M059J (cell line): Measurements from ENCODE around the gene CFAP57. TPM values are rescaled to one million over a fixed set of nuclear protein-coding genes. Genes with fewer than 3 reads are reported as not detected.
"Not testable (repeated sequence)": the region's sequence is repeated elsewhere in the genome, so short reads cannot be mapped to it uniquely, and the experiment has no call there.

Experiments
- DNase-seq: peaks from one replicate; pipeline ENCODE4 v3.0.0-alpha.2; 2012; ENCODE audit warnings: low read depth
- total RNA-seq: library from RNA; depleted of rRNA; stranded (reverse); fragments of >200 nt; shearing (Covaris generic); gene quantifications from 2 replicates; pipeline ENCODE4 v1.2.3, GENCODE V29; 2014; rRNA removed

Gene CFAP57
- 0.67 TPM in 1 of 2 replicates, not detected in the other for total RNA-seq

GRCh38 chr1:43171876-43172526 lies at the start of gene CFAP57, which contains the start of gene EBNA1BP2:
Gene CFAP57 (plus strand): TSS chr1:43172330. CDS start chr1:43172754, 424 bp downstream.
Gene EBNA1BP2 (minus strand): TSS chr1:43172290. CDS start chr1:43172118, 172 bp downstream.
- DNase-seq, result peak; percentile 95

- DNase-seq, result no peak
These were observed 49.1 kb upstream of the CFAP57 start for GRCh38 chr1:43123031-43123430.

DNA sequence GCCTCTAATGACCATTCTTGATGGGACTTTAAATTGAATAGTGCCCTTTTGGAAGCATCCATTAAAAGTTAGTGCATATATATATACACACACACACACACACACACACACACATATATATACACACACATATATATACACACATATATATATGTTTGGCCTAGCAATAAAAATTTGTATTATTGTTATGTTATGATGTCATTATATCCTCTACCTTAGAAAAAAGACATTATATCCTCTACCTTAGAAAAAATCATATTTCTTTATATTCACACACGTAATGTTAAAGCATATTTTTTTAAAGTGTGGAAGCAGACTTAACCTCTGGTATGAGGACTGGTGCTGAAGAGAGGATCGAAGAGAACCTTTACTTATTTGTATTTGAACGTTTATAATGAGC lies 43.3 kb upstream of the CFAP57 start:
- no peak for DNase-seq

- DNase-seq, result no peak
These were observed 42.7 kb upstream of the CFAP57 start for GRCh38 chr1:43129426-43129825.

- no peak for DNase-seq
These were observed 38.1 kb upstream of the CFAP57 start for GRCh38 chr1:43134068-43134467.

DNA sequence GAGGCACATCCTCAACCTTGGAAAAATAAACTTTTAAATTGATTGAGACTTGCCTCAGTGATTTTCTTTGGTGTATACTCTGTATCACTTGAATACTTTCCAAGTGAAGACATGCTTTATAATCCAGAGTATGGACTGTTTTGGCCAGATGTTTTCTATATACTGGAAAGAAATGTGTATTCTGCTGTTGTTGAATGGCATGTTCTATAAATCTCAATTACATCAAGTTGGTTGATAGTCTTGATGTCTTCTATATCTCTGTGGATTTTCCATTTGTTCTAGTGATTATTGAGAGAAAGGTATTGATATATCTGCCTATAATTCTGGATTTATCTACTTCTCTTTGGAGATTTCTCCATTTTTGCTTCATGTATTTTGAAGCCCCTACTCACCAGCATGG lies 37.5 kb upstream of the CFAP57 start:
- DNase-seq, result no peak

DNA sequence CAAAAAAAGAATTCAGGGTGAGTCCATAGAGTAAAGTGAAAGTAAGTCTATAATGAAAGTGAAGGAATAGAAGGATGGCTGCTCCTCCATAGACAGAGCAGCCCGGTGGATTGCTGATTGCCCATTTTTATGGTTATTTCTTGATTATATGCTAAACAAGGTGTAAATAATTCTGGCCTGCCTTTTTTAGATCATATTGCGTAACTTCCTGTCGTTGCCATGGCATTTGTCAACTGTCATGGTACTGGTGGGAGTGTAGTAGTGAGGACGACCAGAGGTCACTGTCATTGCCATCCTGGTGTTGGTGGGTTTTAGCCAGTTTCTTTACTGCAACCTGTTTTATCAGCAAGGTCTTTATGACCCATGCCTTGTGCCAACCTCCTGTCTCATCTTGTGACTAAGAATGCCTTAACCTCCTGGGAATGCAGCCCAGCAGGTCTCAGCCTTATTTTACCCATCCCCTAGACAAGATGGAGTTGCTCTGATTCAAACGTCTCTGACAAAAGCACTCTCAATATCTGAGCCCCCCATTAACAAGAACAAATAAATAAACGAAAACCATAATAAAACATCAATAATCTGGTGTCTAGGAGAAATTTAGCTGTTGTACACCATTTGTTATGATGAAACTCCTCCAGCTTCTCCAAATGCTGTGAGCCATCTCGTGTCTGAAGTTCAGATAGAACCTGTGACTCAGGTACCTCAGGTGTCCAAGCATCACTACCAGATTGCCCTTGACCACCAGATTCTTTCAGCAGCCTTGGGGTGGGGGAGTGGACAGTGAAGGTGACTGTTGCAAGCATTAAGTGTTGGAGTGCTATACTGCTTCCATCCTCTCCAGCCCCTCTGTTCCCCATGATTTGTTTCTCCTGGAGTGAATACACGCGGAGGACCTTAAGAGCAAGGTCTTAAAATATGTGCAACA lies 36.0 kb upstream of the CFAP57 start:
- no peak for DNase-seq

GRCh38 chr1:43137445-43138052 lies 34.6 kb upstream of the CFAP57 start:
- DNase-seq, result no peak

- DNase-seq, result not testable (repeated sequence)
These were observed 32.8 kb upstream of the CFAP57 start for GRCh38 chr1:43139295-43139694.

DNA sequence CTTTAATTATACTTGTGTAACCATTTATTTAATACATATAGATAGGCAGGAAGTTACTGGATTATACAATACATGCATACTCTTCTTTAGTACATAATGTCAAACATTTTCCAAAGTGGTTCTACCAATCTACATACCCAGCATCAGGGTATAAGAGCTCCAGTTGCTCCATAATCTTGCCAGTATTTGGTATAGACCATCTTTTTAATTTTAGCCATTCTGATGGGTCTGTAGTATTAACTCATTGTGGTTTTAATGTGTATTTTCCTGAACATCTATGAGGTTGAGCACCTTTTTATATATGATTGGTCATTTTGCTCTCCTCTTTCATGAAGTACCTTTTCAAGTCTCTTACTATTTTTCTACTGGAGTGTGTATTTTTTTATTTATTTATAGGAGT lies 32.1 kb upstream of the CFAP57 start:
- DNase-seq, result no peak

- no peak for DNase-seq
These were observed 31.5 kb upstream of the CFAP57 start for GRCh38 chr1:43140583-43140982.

GRCh38 chr1:43143441-43143888 lies 28.7 kb upstream of the CFAP57 start:
- DNase-seq, result peak; percentile 32

- peak; percentile 78 for DNase-seq
These were observed 27.9 kb upstream of the CFAP57 start for GRCh38 chr1:43144237-43144636.

DNA sequence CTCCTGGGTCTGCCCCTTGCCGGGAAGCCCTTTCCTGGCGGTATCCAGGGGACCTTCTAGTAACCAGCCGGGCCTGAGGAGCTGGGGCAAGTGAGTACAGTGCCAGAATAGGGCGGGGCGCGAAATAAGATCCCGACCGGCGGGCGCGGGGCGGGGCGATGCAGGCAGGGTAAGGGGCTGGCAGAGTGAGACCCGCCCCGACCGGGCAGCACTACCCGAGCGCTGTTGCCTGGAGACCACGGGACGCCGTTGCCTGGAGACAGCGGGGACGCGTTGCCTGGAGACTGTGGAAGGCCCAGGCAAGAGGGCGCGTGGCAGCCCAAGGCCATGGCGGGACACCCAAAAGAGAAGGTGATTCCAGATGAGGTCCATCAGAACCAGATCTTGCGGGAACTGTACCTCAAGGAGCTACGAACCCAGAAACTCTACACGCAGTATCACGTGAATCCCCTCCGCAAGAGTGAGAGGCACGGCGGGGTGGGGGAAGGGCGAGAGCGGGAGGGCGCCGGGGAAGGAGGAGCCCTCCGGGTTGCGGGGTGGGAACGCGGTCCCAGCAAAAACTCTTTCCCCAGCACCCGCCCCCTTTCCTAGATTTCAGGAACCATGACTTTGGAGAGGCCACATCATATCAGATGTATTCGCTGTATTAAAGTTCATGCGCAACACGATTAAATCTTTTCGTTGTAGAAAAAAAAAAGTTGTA lies 24.4 kb upstream of the CFAP57 start:
- DNase-seq, result peak; percentile 74

- no peak for DNase-seq
These were observed 22.2 kb upstream of the CFAP57 start for GRCh38 chr1:43149889-43150288.

- no peak for DNase-seq
These were observed 19.3 kb upstream of the CFAP57 start for GRCh38 chr1:43152866-43153265.

DNA sequence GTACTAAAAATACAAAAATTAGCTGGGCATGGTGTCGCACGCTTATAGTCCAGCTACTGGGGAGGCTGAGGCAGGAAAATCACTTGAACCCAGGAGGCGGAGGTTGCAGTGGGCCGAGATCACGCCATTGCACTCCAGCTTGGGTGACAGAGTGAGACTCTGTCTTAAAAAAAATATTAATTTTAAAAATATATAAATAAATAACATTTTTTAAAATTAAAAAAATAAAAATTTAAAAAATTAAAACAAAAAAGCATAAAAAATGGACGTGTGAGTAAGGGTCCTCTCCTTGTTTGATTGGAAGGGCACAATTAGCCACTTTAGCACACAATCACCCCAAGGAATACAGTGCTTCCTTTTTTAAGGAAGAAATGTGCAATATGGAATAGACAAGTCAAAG lies 18.7 kb upstream of the CFAP57 start:
- DNase-seq, result no peak

GRCh38 chr1:43156026-43156425 lies 16.1 kb upstream of the CFAP57 start:
- no peak for DNase-seq

- no peak for DNase-seq
These were observed 7.0 kb upstream of the CFAP57 start for GRCh38 chr1:43165162-43165561.

- no peak for DNase-seq
These were observed 6.4 kb upstream of the CFAP57 start for GRCh38 chr1:43165765-43166164.

DNA sequence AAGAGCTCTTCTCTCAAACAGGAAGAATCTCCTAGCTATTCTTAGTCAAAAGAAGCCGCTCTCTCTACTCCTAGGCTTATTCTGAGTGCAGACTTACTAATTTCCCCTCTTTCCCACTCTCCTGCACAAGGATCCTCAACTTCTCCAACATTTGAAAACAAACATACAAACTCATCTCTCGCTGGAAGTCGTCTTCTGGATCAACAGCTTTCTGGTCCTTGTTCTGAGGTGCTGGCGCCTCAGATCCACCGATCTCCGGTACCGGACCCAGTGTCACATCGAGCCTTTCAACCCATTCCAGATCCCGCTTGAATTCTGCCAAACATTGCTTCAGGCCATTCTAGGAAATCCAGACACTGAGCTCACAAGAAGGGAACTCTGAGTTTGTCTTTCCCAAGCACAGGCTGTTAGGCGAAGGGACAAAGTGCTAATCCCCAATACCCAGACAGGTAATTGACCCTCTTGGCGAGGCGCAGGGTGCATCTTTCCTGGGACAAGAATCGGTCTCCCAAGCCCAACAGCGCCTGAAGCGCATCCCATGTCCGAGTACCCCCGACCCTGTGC lies 736 bp upstream of the CFAP57 start:
- DNase-seq, result peak; percentile 14
